ENCODE results near the gene PTGFRN. TPM values are rescaled to one million over a fixed set of nuclear protein-coding genes. Genes with fewer than 3 reads are reported as not detected.

PTGFRN gene
- total and polyA plus RNA-seq, 9 donors = 22.9 to 106 (median 65.8) TPM

GRCh38 chr1:117008656-117009055, 98.9 kb downstream of the PTGFRN start:
- WGBS, 3 donors = 67 to 68% (median 67%) methylated on average over 2 of the region's 2 CpGs

DNA sequence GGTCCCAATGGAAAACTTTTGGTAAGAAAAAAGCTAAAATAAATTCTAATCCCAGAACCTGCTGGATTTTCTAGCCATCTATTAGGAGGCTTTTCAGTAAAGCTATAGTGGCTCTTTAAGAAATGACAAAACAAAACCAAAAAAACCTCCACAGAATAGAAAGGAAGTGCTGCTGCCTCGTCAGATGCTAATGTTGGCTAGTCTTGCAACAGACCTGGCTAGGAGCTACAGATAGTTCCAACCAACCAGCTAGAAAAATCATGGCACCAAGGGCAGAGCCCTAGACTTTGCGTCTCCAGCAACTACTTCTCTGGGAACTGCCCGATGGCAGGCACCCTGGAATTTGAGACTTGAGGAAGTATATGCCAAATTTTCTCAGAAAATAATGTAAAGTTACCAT, 99.4 kb downstream of the PTGFRN start:
- H3K36me3 ChIP-seq = no peaks in the 10 kb centered on the region
- no peaks in the 10 kb centered on the region for H3K9me3 ChIP-seq
- no peaks in the 10 kb centered on the region for H3K27me3 ChIP-seq
- no peaks in the 10 kb centered on the region for H3K4me1 ChIP-seq (ENCODE audit: insufficient read depth)
- no peak overlapping the region for H3K27ac ChIP-seq
- DNase-seq = no peak
- H3K4me3 ChIP-seq = no peak overlapping the region
- no peak for TF ChIP-seq POLR2A (IDR thresholded peaks at IDR 0.05)
- TF ChIP-seq EP300 (IDR thresholded peaks at IDR 0.05) = no peak
- TF ChIP-seq CTCF (IDR thresholded peaks at IDR 0.05) = no peak
- intact Hi-C loops (cut with DNase I) = no loop called here
- 70 to 76% (median 72%) methylated on average over 3 of the region's 3 CpGs for WGBS, 3 donors

More at GRCh38 chr1:117008656-117009055, 98.9 kb downstream of the PTGFRN start:
- Histone ChIP-seq H3K27ac (no peak overlapping the region), H3K9me3 (no peaks in the 10 kb centered on the region), H3K4me3 (no peak overlapping the region), H3K27me3 (no peaks in the 10 kb centered on the region), H3K36me3 (no peaks in the 10 kb centered on the region), H3K4me1 (ENCODE audit: insufficient read depth) (no peaks in the 10 kb centered on the region)
- TF ChIP-seq POLR2A (IDR thresholded peaks at IDR 0.05) = no peak
- TF ChIP-seq CTCF (IDR thresholded peaks at IDR 0.05) = no peak
- no peak for TF ChIP-seq EP300 (IDR thresholded peaks at IDR 0.05)
- DNase-seq = no peak
- intact Hi-C loops (cut with DNase I) = no loop called here

DNA sequence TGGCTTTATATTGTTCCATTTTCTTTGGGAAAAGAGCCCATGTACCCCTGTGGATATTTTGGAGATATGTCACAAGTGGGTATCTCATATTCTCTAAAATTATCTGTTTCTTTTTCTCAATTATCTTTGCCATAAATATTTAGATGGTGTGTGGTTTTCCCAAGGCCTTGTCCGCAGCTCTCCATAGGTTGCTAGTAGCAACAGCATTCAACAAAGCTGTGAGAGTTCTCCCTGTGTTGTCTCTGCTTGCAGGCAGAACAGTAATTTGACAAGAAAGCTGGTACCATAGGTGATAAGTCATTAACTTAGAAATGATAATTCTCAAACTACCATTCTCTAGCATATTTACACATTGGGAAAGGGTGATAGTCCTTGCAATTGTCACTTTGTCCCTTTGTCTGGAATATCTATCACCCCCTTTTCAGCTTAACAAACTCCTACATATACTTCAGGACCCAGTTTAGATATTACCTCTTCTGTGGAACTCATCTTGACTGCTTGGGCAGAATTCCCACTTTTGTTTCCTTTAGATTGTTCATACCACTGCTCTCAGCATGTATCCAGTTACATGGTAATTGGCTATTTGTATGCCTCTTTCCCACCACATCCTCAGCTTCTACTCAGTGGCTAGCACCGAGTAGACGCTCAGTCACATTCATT, 100.7 kb downstream of the PTGFRN start:
- WGBS, 3 donors = 83 to 86% (median 85%) methylated on average over 3 of the region's 3 CpGs
- TF ChIP-seq POLR2A (IDR thresholded peaks at IDR 0.05) = no peak
- TF ChIP-seq EP300 (IDR thresholded peaks at IDR 0.05) = no peak
- TF ChIP-seq CTCF (IDR thresholded peaks at IDR 0.05) = no peak

DNA sequence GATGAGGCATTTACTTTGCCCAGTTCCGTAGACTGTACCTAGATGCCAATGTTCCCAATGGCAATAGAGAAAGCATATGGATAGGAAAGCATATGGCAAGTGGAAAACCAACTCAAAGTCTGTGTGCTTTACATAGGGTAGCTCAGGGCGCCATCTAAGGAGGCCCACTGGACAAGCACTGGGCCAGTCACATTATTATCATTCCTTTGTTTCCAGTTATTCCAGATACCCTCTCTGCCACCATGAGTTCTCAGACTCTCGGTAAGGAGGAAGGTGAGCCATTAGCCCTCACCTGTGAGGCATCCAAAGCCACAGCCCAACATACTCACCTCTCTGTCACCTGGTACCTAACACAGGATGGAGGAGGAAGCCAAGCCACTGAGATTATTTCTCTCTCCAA, 101.6 kb downstream of the PTGFRN start:
- no peak for TF ChIP-seq CTCF (IDR thresholded peaks at IDR 0.05)
- no peak overlapping the region for H3K4me3 ChIP-seq
- no peaks in the 10 kb centered on the region for H3K36me3 ChIP-seq
- H3K27ac ChIP-seq = no peak overlapping the region
- WGBS, 3 donors = 95 to 97% (median 97%) methylated on average over 3 of the region's 3 CpGs
- H3K9me3 ChIP-seq = no peaks in the 10 kb centered on the region
- intact Hi-C loops (cut with DNase I) = no loop called here
- H3K27me3 ChIP-seq = no peaks in the 10 kb centered on the region
- H3K4me1 ChIP-seq (ENCODE audit: insufficient read depth) = no peaks in the 10 kb centered on the region
- no peak for DNase-seq

More for the DNA sequence above, 100.7 kb downstream of the PTGFRN start:
- Histone ChIP-seq H3K4me3 (no peak overlapping the region), H3K36me3 (no peaks in the 10 kb centered on the region), H3K9me3 (no peaks in the 10 kb centered on the region), H3K27me3 (no peaks in the 10 kb centered on the region), H3K27ac (no peak overlapping the region), H3K4me1 (ENCODE audit: insufficient read depth) (no peaks in the 10 kb centered on the region)
- no peak for DNase-seq
- intact Hi-C loops (cut with DNase I) = no loop called here
